GM20000 (cell line): ENCODE data around the gene LHFPL3.

ENCODE experiments used
- DNase-seq: peaks from one replicate; pipeline ENCODE4 v3.0.0; 2012; ENCODE audit warnings: low spot score
- CTCF ChIP-seq: IDR thresholded peaks from 2 replicates; pipeline ENCODE4 v1.5.1; 2012; ENCODE audit warnings: mild to moderate bottlenecking, control low read depth; ENCODE audit errors: extremely low read depth, missing control alignments

The LHFPL3 gene

GRCh38 chr7:104371216-104371979 lies 43.0 kb downstream of the LHFPL3 start:
- TF ChIP-seq CTCF = no peak
- DNase-seq = no peak

GRCh38 chr7:104371980-104372357 lies 43.6 kb downstream of the LHFPL3 start:
- no peak for DNase-seq
- TF ChIP-seq CTCF = no peak

- DNase-seq = no peak
- TF ChIP-seq CTCF = no peak
Observed at GRCh38 chr7:104382616-104383015, 54.2 kb downstream of the LHFPL3 start.

- no peak for TF ChIP-seq CTCF
- no peak for DNase-seq
Observed at GRCh38 chr7:104386943-104387342, 58.5 kb downstream of the LHFPL3 start.

GRCh38 chr7:104388222-104388621 lies 59.8 kb downstream of the LHFPL3 start:
- no peak for DNase-seq
- no peak for TF ChIP-seq CTCF

- no peak for TF ChIP-seq CTCF
- no peak for DNase-seq
Observed at GRCh38 chr7:104395162-104395561, 66.8 kb downstream of the LHFPL3 start.

GRCh38 chr7:104397442-104397841 lies 69.0 kb downstream of the LHFPL3 start:
- TF ChIP-seq CTCF = no peak
- no peak for DNase-seq
